ENCODE measurements around the gene ZSCAN21.
"Not testable (repeated sequence)": the region's sequence is repeated elsewhere in the genome, so short reads cannot be mapped to it uniquely, and the experiment has no call there.

Gene ZSCAN21

DNA sequence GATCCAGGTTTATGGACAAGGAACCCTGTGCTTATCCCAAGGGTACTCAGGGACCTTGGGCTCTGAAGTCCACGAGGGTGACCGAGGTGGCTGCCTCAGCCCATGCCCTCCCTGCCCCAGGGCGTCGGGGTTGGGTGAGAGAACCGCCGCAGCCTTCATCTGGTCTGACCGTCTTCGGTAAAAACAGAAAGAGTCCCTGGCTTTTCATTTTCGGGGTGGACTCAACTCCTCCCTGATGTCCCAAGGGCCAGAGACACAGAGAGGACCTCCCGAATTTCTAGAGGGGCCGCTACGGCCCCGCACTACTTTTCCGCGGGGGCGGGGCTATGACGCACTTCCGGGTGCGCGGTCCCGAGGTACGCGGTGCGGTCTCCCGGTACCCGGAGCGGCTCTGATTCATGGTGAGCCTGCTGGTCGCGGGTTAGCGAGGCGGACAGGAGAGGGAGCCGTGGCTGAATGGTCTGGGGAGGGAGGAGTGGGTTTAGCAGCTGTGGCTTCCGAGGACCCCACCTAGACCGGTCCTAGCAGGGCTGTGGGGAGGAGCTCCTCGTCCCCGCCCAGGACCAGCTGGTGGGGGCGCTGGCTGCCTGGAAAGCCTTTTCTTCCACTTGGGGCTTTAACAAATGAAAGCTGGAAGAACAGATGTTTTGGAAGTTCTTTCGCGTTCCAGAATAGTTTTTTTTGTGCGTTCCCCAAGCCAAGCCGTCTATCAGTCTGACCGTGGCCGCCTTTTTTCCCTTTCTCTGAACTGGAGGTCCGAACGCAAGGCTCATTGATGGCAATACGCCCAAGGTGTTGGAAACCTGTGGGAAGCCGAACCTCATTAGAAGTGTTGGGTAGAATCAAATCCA is at the start of gene ZSCAN21:
TSS of gene ZSCAN21 (plus strand) at position 334 of the 851 bp plus-strand sequence. CDS start 7,233 bp downstream, outside the sequence.
- DNase-seq: peak; percentile 33 to 54

- no peak for DNase-seq
Measured at GRCh38 chr7:100000239-100000638, 49.3 kb upstream of the ZSCAN21 start.

DNA sequence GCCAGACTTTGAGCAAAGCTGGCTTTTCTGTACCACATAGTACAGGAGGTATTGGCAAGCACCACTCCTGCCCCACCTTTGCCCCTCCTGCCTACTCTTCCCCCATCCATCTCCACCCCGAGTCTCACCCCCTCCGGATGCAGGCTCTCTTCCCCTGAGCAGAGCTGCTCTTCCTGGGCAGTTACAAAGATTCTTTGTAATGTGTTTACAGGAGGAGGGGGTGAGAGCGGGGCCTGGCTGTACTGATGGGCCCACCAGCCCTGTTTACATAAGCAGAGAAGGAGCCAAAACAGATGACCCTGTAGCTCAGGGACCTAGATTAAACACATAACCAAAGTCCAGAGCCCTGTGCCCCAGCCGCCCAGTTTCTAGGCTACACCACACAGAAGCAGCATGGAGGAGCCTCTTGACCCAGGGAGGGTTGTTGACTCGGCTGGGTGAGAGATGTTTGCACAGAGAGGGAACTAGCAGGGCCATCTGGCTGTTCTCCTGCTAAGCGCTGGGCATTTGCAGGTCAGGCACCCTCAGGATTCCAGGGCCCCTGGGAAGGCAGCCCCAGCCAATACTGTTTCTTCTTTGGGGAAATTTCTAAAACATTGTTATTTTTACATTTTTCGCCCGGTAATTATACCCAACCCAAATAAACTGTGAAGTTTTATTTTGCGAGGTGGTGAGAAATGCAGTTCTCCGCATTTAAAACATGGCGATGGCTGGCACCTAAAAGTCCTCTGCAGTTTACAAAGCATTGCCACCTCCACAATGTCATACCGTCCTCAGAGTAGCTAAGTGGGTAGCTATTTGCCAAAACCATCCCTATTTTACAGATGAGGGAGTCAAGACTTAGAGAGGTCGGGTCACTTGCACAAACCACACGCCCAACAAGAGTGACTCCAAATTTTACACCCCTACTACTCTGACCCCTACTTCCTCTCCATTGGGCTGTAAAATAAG is 45.6 kb upstream of the ZSCAN21 start:
- no peak for DNase-seq

- no peak for DNase-seq
Measured at GRCh38 chr7:100007887-100008286, 41.7 kb upstream of the ZSCAN21 start.

DNA sequence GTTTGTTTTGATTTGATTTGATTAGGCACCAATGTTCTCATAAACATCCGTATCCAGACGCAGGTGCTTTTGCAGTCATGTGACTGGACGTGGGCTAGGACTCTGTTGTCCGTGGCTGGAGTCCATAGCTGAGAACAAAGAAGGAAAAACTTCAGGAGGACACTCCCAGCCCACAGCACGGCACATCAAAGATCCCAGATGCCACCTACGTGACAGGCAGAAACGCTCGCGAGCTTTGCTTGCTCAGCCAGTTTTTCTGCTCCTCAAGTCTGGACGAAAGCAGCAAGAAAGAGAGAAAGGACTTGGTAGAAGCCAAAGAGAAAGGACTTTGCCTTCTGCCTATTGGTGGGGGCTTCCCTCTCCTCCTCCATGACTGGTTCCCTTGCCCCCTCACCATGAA is 41.0 kb upstream of the ZSCAN21 start:
- DNase-seq: no peak

GRCh38 chr7:100009952-100010351 is 39.6 kb upstream of the ZSCAN21 start:
- not testable (repeated sequence) for DNase-seq

DNA sequence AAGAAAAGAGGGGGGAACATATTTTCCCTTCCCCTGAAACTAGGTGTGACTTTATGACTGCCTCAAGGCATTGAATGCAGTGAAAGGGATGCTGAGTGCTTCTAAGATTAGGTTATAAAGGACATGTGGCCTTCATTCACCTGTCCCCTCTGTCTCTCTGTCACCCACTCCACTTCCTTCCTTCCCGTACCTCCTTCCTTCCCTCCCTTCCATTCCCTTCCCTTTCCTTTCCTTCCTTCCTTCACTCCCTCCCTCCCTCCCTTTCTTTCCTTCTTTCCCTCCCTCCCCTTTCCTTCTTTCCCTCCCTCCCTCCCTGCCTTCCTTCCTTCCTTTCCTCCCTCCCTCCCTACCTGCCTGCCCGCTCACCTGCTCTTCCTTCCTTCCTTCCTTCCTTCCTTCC is 38.7 kb upstream of the ZSCAN21 start:
- DNase-seq: no peak

DNA sequence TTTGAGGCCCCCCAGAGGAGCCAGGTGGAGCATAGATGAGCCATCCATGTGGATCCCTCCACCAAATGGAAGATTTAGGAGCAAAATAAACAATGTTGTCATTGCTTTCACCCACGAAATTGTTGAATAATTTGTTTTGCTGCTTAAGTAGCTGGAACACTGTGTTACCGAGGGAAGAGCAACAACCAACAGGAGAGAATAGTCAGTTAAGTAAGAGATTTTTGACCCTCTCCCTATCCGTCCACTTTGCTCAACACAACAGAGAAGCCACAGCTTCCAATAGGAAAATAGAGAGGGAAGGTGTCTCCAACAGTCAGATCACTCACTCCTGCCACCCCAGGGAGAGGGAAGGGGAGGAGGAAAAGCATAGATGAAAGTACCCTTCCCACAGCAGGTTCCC is 38.1 kb upstream of the ZSCAN21 start:
- DNase-seq: no peak

- not testable (repeated sequence) for DNase-seq
Measured at GRCh38 chr7:100012385-100013327, 36.9 kb upstream of the ZSCAN21 start.

- DNase-seq: no peak
Measured at GRCh38 chr7:100013328-100013676, 36.3 kb upstream of the ZSCAN21 start.

- DNase-seq: peak; percentile 82 to 87
Measured at GRCh38 chr7:100015232-100016214, 34.1 kb upstream of the ZSCAN21 start, which contains the start of gene ZKSCAN1. Gene ZKSCAN1 (plus strand): TSS chr7:100015596. CDS start chr7:100023507, 7,911 bp downstream.

GRCh38 chr7:100016215-100016901 is 33.2 kb upstream of the ZSCAN21 start:
- DNase-seq: no peak

- DNase-seq: no peak
Measured at GRCh38 chr7:100017300-100017699, 32.3 kb upstream of the ZSCAN21 start.

- no peak for DNase-seq
Measured at GRCh38 chr7:100017875-100018274, 31.7 kb upstream of the ZSCAN21 start.

DNA sequence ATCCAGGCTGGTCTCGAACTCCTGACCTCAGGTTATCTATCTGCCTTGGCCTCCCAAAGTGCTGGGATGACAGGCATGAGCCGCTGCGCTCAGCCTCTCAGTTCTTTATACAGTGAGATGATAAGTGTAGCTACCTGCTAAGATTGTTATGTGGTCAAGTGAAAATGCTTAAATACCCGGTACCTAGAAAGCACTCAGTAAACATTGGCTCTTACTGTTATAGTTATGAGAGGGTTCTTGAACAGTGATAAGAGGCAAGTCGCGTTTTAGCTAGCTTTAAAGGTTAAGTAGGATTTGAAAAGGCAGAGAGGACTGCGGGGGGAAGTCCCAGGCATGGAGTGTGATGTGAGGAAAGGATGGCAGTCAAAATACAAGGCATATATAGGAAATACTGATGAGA is 29.7 kb upstream of the ZSCAN21 start:
- no peak for DNase-seq

DNA sequence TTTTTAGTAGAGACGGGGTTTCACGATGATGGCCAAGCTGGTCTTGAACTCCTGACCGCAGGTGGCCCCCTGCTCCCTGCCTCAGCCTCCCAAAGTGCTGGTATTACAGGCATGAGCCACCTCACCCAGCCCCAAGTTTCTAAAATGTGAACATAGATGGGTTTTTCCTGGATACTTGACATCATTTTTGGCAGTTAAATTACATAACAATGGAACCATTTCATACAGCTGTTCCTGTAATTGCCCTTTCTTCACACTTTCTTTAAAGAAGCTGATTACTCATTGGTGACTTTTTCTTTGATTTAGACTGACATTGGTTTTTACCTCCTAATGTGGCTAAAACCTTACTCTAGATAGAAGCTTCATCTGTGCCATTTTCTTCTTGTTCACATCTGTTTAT is 28.3 kb upstream of the ZSCAN21 start:
- peak; percentile 64 to 75 for DNase-seq

DNA sequence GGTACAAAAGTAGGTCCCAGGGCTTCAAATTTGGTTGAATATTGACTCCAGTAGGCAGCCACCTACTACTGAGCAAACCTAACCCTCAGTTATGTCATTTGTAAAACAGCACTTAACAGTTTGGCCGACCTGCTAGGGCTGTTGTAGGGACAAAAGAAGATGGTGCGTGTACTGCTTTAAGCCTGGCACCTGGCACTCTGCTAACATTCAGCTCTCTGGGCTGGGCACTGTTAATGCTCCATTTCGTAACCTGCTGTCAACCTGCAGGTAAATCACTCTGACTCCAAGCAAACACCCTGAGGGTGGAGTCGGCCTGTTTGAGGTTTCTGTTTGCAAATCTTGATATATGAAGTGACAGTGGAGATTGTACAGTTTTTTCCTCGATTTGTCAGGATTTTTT is 27.0 kb upstream of the ZSCAN21 start:
- no peak for DNase-seq

- DNase-seq: no peak
Measured at GRCh38 chr7:100023526-100023925, 26.0 kb upstream of the ZSCAN21 start.

DNA sequence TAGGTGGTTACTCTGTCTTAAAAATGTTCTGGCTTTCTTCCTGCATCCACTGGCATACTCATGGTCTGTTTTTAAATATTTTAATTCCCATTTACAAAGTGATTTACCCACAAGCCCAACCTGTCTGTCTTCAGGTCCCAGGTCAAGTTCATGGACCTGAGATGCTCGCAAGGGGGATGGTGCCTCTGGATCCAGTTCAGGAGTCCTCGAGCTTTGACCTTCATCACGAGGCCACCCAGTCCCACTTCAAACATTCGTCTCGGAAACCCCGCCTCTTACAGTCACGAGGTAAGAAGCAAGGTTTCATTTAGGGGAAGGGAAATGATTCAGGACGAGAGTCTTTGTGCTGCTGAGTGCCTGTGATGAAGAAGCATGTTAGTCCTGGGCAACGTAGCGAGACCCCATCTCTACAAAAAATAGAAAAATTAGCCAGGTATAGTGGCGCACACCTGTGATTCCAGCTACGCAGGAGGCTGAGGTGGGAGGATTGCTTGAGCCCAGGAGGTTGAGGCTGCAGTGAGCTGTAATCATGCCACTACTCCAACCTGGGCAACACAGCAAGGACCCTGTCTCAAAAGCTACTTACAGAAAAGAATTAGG is 25.5 kb upstream of the ZSCAN21 start:
- DNase-seq: no peak

- no peak for DNase-seq
Measured at GRCh38 chr7:100027197-100027596, 22.4 kb upstream of the ZSCAN21 start.

Data from AML-193 (cell line).